SU-DHL-6 (cell line): ENCODE measurements around the gene PCP2.

ENCODE experiments used
- H2AFZ ChIP-seq: fragments of 200-600 bp; sonication (generic); 2 replicates; pipeline ENCODE4 v1.6.1; 2014; ENCODE audit warnings: low read depth, mild to moderate bottlenecking, moderate library complexity, mixed read lengths, antibody characterized with exemption, low read length; ENCODE audit not compliant: severe bottlenecking
- H3F3A ChIP-seq: fragments of 200-600 bp; shearing (Covaris generic); 2 replicates; pipeline ENCODE4 v1.6.0; 2016; ENCODE audit warnings: antibody characterized with exemption, mild to moderate bottlenecking; ENCODE audit not compliant: insufficient read depth
- H3K27ac ChIP-seq: fragments of 200-600 bp; sonication (generic); 2 replicates; pipeline ENCODE4 v1.5.1; 2016; ENCODE audit warnings: low read depth, mild to moderate bottlenecking, low read length, moderate library complexity, mixed read lengths
- H3K27me3 ChIP-seq: fragments of 200-600 bp; sonication (generic), shearing (Covaris generic); 2 replicates; pipeline ENCODE4 v1.6.0; 2014; ENCODE audit warnings: mild to moderate bottlenecking, low read length
- H3K36me3 ChIP-seq: fragments of 200-600 bp; sonication (generic); 2 replicates; pipeline ENCODE4 v1.6.1; 2014; ENCODE audit warnings: mild to moderate bottlenecking, low read length, mixed read lengths
- H3K4me2 ChIP-seq: fragments of 300-600, 200-600 bp; shearing (Covaris generic), sonication (generic); 2 replicates; pipeline ENCODE4 v1.6.0; 2014; ENCODE audit warnings: low read length, low read depth, mild to moderate bottlenecking; ENCODE audit not compliant: poor library complexity, severe bottlenecking
- H3K4me3 ChIP-seq: fragments of 200-600 bp; sonication (generic); 2 replicates; pipeline ENCODE4 v1.5.1; 2014; ENCODE audit warnings: antibody characterized with exemption, low read length, mild to moderate bottlenecking, mixed read lengths; ENCODE audit not compliant: insufficient read depth, poor library complexity, severe bottlenecking
- H3K79me2 ChIP-seq: fragments of 200-600 bp; sonication (generic); 2 replicates; pipeline ENCODE4 v1.6.1; 2014; ENCODE audit warnings: mild to moderate bottlenecking, low read length, moderate library complexity; ENCODE audit not compliant: insufficient read depth
- H3K9ac ChIP-seq: fragments of 200-600 bp; sonication (generic); 2 replicates; pipeline ENCODE4 v1.7.0; 2014; ENCODE audit warnings: mild to moderate bottlenecking, low read length
- H3K9me2 ChIP-seq: fragments of 200-600 bp; sonication (generic); replicated peaks from 2 replicates; pipeline ENCODE4 v1.6.1; 2014; ENCODE audit warnings: low read length; ENCODE audit not compliant: insufficient read depth
- H3K9me3 ChIP-seq: fragments of 200-600 bp; sonication (generic); 2 replicates; pipeline ENCODE4 v1.6.1; 2014; ENCODE audit warnings: low read length, mixed read lengths; ENCODE audit not compliant: insufficient read depth
- H4K20me1 ChIP-seq: fragments of 200-600 bp; sonication (generic); 2 replicates; pipeline ENCODE4 v1.6.1; 2014; ENCODE audit warnings: low read depth, mild to moderate bottlenecking, antibody characterized with exemption, low read length, moderate library complexity, mixed read lengths
- CTCF ChIP-seq: fragments of 200-600 bp; sonication (generic); IDR thresholded peaks from one replicate; pipeline ENCODE4 v1.5.1; 2017; ENCODE audit warnings: antibody characterized with exemption, mild to moderate bottlenecking, low read length, moderate library complexity; ENCODE audit not compliant: insufficient read depth, poor library complexity, severe bottlenecking
- EZH2phosphoT487 ChIP-seq: fragments of 200-600 bp; sonication (generic), shearing (Covaris generic); conservative IDR thresholded peaks from 2 replicates; pipeline ENCODE4 v1.6.1; 2018; ENCODE audit warnings: mild to moderate bottlenecking, antibody characterized with exemption, low read length, moderate library complexity, mixed read lengths

The PCP2 gene

GRCh38 chr19:7646426-7646700 lies 12.8 kb upstream of the PCP2 start:
- no peaks in the 10 kb centered on the region for H3K9me2 ChIP-seq
- H3K27me3 ChIP-seq, result no peaks in the 10 kb centered on the region
- no peaks in the 10 kb centered on the region for H3K79me2 ChIP-seq
- no peak overlapping the region for H3K4me3 ChIP-seq
- H3K36me3 ChIP-seq, result no peaks in the 10 kb centered on the region
- no peak overlapping the region for H3K4me2 ChIP-seq
- H3K27ac ChIP-seq, result no peak overlapping the region
- no peaks in the 10 kb centered on the region for H3K9me3 ChIP-seq
- H2AFZ ChIP-seq, result no peak overlapping the region
- no peaks in the 10 kb centered on the region for H4K20me1 ChIP-seq
- no peaks in the 10 kb centered on the region for H3F3A ChIP-seq
- TF ChIP-seq CTCF (no peak), EZH2phosphoT487 (no peak)
- no peak overlapping the region for H3K9ac ChIP-seq

DNA sequence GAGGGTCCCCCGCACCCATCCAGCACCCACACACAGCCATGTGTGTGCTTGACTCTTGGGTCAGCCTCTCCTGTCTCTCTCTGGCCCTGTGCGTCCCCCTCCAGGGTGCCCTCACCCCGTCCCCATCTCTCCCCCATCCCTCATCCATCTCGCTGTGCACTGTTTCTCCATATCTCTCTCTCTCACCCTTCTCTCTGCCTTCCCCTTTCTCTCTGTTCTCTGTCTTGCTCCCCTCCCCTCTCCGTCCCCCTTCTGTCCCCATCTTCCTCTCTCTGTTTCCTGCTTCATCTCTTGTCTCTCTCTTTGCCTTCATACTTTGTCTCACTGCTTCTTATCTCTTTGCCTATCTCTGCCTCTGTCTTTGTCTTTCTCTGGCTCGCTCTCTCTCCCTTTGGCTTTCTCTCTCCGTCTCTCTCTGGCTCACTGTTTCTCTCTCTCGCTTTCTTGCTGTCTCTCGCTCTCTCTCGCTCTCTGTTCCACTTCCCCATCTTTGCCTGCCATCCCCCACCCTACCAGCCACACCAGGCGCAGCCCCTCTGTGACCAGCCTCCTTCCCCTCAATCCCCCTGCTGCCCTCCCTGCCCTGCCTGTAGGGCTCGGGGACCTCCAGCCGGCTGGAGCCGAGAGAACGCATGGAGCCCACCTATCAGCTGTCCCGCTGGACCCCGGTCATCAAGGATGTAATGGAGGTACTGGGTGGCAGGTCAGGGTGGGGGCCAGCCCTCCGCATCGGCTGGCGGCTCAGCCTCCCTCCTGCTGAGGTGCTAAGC lies 12.3 kb upstream of the PCP2 start:
- H3K9ac ChIP-seq, result no peak overlapping the region
- H3K27ac ChIP-seq, result no peak overlapping the region
- no peaks in the 10 kb centered on the region for H3K9me3 ChIP-seq
- TF ChIP-seq EZH2phosphoT487 (no peak), CTCF (no peak)
- H3K27me3 ChIP-seq, result no peaks in the 10 kb centered on the region
- no peak overlapping the region for H3K4me2 ChIP-seq
- H3F3A ChIP-seq, result no peaks in the 10 kb centered on the region
- no peaks in the 10 kb centered on the region for H3K79me2 ChIP-seq
- no peaks in the 10 kb centered on the region for H3K9me2 ChIP-seq
- H2AFZ ChIP-seq, result no peak overlapping the region
- H4K20me1 ChIP-seq, result no peaks in the 10 kb centered on the region
- no peak overlapping the region for H3K4me3 ChIP-seq
- no peaks in the 10 kb centered on the region for H3K36me3 ChIP-seq

DNA sequence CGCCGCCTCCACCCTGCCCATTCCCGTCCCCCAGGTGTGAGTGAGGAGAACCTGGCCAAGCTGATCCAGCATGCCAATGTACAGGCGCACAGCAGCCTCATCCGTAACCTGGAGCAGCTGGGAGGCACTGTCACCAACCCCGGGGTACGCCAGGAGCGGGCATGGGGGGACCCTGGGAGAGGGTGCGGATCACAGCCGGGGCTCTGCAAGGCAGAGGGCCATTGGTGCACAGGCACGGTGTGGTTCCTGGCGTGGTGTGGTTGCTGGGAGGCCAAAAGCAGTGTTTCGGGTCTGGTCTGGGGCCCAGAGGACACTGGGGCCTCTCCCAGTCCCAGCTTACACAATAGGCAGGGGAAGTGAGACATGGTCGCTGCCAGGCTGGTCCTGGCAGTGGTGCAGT lies 11.6 kb upstream of the PCP2 start:
- no peaks in the 10 kb centered on the region for H3K9me2 ChIP-seq
- no peak overlapping the region for H3K27ac ChIP-seq
- H3K4me3 ChIP-seq, result no peak overlapping the region
- H3K79me2 ChIP-seq, result no peaks in the 10 kb centered on the region
- no peak overlapping the region for H3K9ac ChIP-seq
- no peaks in the 10 kb centered on the region for H4K20me1 ChIP-seq
- H3K36me3 ChIP-seq, result no peaks in the 10 kb centered on the region
- H2AFZ ChIP-seq, result no peak overlapping the region
- H3K9me3 ChIP-seq, result no peaks in the 10 kb centered on the region
- TF ChIP-seq CTCF (no peak), EZH2phosphoT487 (no peak)
- no peak overlapping the region for H3K4me2 ChIP-seq
- no peaks in the 10 kb centered on the region for H3F3A ChIP-seq
- no peaks in the 10 kb centered on the region for H3K27me3 ChIP-seq
